DMS153 (cell line): ENCODE results near the gene SRSF7.
"Not testable (repeated sequence)": the region's sequence is repeated elsewhere in the genome, so short reads cannot be mapped to it uniquely, and the experiment has no call there.

ENCODE experiments used
- DNase-seq: peaks from one replicate; lab custom pipeline; 2025; lab: John Stamatoyannopoulos, UW

SRSF7 gene

GRCh38 chr2:38754049-38754448, 2.9 kb upstream of the SRSF7 start:
- DNase-seq = no peak

GRCh38 chr2:38751596-38752410, 642 bp upstream of the SRSF7 start:
- DNase-seq = no peak

GRCh38 chr2:38750011-38750890, 910 bp downstream of the SRSF7 start:
- DNase-seq = no peak

GRCh38 chr2:38748943-38749804, 2.0 kb downstream of the SRSF7 start:
- DNase-seq = no peak

- DNase-seq = no peak
Observed at GRCh38 chr2:38748391-38748790, 2.8 kb downstream of the SRSF7 start.

- DNase-seq = no peak
Observed at GRCh38 chr2:38747819-38748218, 3.3 kb downstream of the SRSF7 start.

- no peak for DNase-seq
Observed at GRCh38 chr2:38747007-38747424, 4.1 kb downstream of the SRSF7 start.

GRCh38 chr2:38745267-38745666, 5.9 kb downstream of the SRSF7 start:
- no peak for DNase-seq

GRCh38 chr2:38744399-38744780, 6.8 kb downstream of the SRSF7 start:
- no peak for DNase-seq

- no peak for DNase-seq
Observed at GRCh38 chr2:38743672-38744398, 7.3 kb downstream of the SRSF7 start.

GRCh38 chr2:38742797-38743559, 8.2 kb downstream of the SRSF7 start:
- no peak for DNase-seq

GRCh38 chr2:38740851-38741731, 10.1 kb downstream of the SRSF7 start:
- DNase-seq = no peak

GRCh38 chr2:38739524-38739923, 11.6 kb downstream of the SRSF7 start:
- DNase-seq = no peak

GRCh38 chr2:38737925-38738324, 13.2 kb downstream of the SRSF7 start:
- no peak for DNase-seq

- DNase-seq = not testable (repeated sequence)
Observed at GRCh38 chr2:38737000-38737698, 14.0 kb downstream of the SRSF7 start.

GRCh38 chr2:38735999-38736320, 15.2 kb downstream of the SRSF7 start:
- DNase-seq = no peak

GRCh38 chr2:38734299-38735058, 16.7 kb downstream of the SRSF7 start:
- no peak for DNase-seq

GRCh38 chr2:38733300-38733971, 17.7 kb downstream of the SRSF7 start:
- DNase-seq = no peak
